Bronchial epithelial cell (primary cell): ENCODE results near the gene GMPPA. TPM values are rescaled to one million over a fixed set of nuclear protein-coding genes. Genes with fewer than 3 reads are reported as not detected.

Experiments
- DNase-seq: peaks from one replicate; pipeline ENCODE4 v3.0.0-alpha.2; 2010; ENCODE audit warnings: low read depth
- FAIRE-seq: peaks from 2 replicates; lab custom pipeline; 2011; peaks lifted over from hg19 to GRCh38; lab: Jason Lieb, UNC
- H3K27me3 ChIP-seq: 2 replicates; pipeline ENCODE4 v1.5.1; 2011; ENCODE audit warnings: low read length; ENCODE audit not compliant: control insufficient read depth, insufficient read depth
- H3K36me3 ChIP-seq: 2 replicates; pipeline ENCODE4 v1.5.1; 2011; ENCODE audit warnings: low read length; ENCODE audit not compliant: control insufficient read depth, insufficient read depth
- H3K4me3 ChIP-seq: 2 replicates; pipeline ENCODE4 v1.5.1; 2011; ENCODE audit warnings: mild to moderate bottlenecking, low read depth, low read length, control low read depth
- CTCF ChIP-seq: IDR thresholded peaks from 2 replicates; pipeline ENCODE4 v1.5.1; 2011; ENCODE audit warnings: mild to moderate bottlenecking, moderate library complexity, low read length, control low read depth, inconsistent platforms; ENCODE audit not compliant: insufficient read depth, severe bottlenecking
- total RNA-seq: library from RNA; depleted of rRNA; stranded (reverse); fragments of >200 nt; gene quantifications from 2 replicates; pipeline ENCODE4 v1.2.1, GENCODE V29; 2014

The GMPPA gene
- total RNA-seq, 1 donor from 2014 or later, result 49.0 TPM

- peaks cover 12% of the 10 kb centered on the region for H3K27me3 ChIP-seq
- TF ChIP-seq CTCF, result no peak
- H3K4me3 ChIP-seq, result no peak overlapping the region
- FAIRE-seq, result no peak
- no peak for DNase-seq
- H3K36me3 ChIP-seq, result no peaks in the 10 kb centered on the region
These were observed 7.3 kb upstream of the GMPPA start for GRCh38 chr2:219491278-219491963.

- no peaks in the 10 kb centered on the region for H3K36me3 ChIP-seq
- no peak for FAIRE-seq
- no peak for DNase-seq
- H3K27me3 ChIP-seq, result peaks cover 16% of the 10 kb centered on the region
- TF ChIP-seq CTCF, result no peak
- H3K4me3 ChIP-seq, result no peak overlapping the region
These were observed 6.1 kb upstream of the GMPPA start for GRCh38 chr2:219492575-219492974.

DNA sequence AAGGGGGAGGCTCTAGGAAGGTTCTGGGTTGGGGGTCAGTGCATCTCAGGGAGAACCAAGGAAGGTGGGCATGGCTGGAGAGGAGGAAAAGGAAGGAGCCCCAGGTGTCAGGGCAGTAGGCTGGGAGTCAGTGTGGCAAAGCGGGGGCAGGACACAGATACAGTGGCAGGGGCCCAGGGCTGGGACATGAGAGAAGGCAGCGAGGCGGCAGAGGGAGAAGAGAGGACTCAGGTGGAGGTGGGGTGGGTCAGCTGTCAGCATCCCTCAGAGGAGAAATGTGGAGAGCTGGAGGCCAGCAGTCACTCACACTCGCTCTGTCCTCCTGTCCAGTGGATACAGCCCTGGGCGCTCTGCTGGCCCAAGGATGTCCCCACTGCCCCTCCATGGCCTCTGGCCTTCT lies 5.6 kb upstream of the GMPPA start:
- no peak for DNase-seq
- H3K27me3 ChIP-seq, result peaks cover 16% of the 10 kb centered on the region
- H3K4me3 ChIP-seq, result no peak overlapping the region
- FAIRE-seq, result no peak
- no peak for TF ChIP-seq CTCF
- H3K36me3 ChIP-seq, result no peaks in the 10 kb centered on the region

DNA sequence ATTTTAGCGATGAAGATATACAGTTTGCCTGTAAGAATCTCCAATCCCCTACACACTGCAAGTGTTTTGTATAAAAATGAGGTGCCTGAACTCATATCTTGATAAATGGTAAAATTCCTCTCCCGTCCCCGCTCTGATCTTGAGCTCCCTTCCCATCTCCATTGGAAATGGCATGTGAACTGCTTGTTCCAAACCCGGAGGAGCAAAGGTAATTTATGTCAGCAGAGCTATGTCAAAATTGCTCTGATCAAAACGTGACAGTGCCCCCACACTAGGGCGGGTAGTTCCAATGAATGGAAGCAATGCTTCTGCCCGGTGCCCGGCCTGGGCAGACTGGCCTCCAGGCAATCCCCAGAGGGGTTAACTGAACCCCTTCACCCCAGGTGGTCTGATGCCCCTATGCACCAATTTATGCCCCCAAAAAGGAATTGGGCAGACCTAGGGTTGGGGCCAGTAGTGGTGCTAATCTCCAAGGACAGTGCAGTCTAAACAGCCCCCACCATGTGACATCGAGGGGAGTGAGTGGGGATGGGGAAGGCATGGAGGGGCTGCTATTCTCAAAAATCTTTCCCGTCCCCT lies 3.6 kb upstream of the GMPPA start:
- no peak for DNase-seq
- peaks cover 14% of the 10 kb centered on the region for H3K27me3 ChIP-seq

DNA sequence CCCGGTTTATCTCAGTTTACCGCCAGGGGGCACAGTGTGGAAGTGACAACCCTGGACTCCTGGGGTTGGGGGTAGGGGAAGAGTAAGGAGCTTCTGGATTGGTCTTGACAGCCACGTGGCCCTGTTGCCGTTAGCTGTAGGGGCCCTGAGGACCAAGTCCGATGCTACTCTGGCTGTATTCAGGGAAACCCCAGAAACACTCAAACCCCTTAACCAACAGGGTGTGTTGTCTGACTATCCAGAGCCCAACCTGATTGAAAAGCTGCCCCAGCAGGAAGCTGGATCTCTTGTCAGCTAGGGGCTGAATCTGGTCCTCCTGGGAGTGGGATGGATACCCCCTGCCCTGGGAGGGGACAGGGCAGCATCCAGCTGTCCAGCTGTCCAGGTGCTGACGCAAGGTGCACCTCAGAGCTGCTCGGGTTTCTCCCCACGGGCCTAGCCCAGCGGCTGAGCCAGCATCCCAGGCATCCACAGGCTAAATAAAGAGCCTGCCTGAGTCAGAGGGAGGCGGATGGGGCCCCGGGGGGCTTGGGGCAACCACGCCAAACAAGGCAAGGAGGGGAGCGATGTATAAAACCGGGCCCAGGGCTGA lies 3.1 kb upstream of the GMPPA start:
- no peak for FAIRE-seq
- peak; percentile 48 for DNase-seq
- no peaks in the 10 kb centered on the region for H3K36me3 ChIP-seq
- H3K4me3 ChIP-seq, result no peak overlapping the region
- H3K27me3 ChIP-seq, result peaks cover 14% of the 10 kb centered on the region
- TF ChIP-seq CTCF, result peak; percentile 56

More for the DNA sequence above, 3.6 kb upstream of the GMPPA start:
- Histone ChIP-seq H3K4me3 (no peak overlapping the region), H3K36me3 (no peaks in the 10 kb centered on the region)
- TF ChIP-seq CTCF, result no peak
- no peak for FAIRE-seq
